ENCODE measurements around the gene POT1.

GRCh38 chr7:124930173-124930623 is 573 bp upstream of the POT1 start:
- TF ChIP-seq CTCF (IDR thresholded peaks at IDR 0.05) (no peak), POLR2A (IDR thresholded peaks at IDR 0.05) (no peak)

All from Peyer's patch (tissue), 4 donors.